Cardiac fibroblast (primary cell): ENCODE data around the gene CACNA1S.

Experiments
- DNase-seq, 2 donors: peaks; one replicate each; pipeline versions ENCODE4 v3.0.0 to v3.0.0-alpha.2; 2010; ENCODE audit warnings: low read depth in 2 of 2
- H3K4me3 ChIP-seq, 2 donors: replicated peaks in 1 of 2; 1 replicate in 1 of 2; 2 replicates in 1 of 2; pipeline ENCODE4 v1.5.1; 2011; ENCODE audit warnings: low read depth in 2 of 2, low read length in 2 of 2, mild to moderate bottlenecking in 2 of 2, moderate library complexity in 1 of 2
- TF ChIP-seq, protein P1 (sequence below): IDR thresholded peaks from one replicate; pipeline ENCODE4 v1.5.1; 2011; ENCODE audit warnings: low read depth, mild to moderate bottlenecking, low read length, inconsistent platforms

Gene CACNA1S

DNA sequence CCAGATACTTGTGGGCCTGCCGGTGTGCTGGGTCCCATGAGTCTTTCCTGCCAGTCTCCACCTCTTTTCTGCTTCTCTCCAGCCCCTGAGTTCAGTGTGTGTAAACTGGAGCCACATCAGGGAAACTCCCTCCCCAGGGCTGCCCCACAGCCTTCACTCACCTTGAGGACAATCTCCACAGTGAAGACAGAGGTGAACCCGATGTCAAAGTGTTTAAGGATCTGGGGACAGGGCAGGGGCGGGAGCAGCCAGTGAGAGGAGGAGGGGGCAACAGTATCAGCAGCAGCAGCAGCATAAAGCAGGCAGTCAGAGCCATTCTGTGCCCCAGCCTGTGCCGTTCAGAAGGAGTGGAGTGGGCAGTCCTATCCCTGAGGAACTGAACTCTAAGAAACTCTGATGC, 43.2 kb downstream of the CACNA1S start:
- TF ChIP-seq, protein P1, sequence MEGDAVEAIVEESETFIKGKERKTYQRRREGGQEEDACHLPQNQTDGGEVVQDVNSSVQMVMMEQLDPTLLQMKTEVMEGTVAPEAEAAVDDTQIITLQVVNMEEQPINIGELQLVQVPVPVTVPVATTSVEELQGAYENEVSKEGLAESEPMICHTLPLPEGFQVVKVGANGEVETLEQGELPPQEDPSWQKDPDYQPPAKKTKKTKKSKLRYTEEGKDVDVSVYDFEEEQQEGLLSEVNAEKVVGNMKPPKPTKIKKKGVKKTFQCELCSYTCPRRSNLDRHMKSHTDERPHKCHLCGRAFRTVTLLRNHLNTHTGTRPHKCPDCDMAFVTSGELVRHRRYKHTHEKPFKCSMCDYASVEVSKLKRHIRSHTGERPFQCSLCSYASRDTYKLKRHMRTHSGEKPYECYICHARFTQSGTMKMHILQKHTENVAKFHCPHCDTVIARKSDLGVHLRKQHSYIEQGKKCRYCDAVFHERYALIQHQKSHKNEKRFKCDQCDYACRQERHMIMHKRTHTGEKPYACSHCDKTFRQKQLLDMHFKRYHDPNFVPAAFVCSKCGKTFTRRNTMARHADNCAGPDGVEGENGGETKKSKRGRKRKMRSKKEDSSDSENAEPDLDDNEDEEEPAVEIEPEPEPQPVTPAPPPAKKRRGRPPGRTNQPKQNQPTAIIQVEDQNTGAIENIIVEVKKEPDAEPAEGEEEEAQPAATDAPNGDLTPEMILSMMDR, result no peak
- DNase-seq, result no peak
- H3K4me3 ChIP-seq, result no peak overlapping the region

DNA sequence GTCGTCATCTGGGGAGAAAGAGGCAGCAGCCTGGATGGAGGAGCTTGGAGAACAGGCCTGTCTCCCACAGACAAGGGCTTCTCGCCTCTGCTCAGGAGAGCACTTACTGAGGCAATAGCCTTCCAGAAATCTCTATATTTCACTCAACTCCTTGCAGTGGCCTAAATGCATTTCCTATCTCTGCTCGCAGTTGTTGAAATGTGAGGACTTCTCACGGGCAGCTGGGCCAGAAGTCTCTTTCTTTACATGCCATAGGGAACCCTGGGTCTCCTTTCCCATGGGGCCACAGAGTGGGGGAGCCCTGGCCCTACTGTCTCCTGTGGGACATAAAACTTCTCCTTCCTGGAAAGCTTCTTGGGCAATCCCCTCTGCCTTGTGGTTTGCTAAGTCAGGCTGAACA, 45.2 kb downstream of the CACNA1S start:
- H3K4me3 ChIP-seq, result no peak overlapping the region
- TF ChIP-seq, protein P1, result no peak
- DNase-seq, result no peak

DNA sequence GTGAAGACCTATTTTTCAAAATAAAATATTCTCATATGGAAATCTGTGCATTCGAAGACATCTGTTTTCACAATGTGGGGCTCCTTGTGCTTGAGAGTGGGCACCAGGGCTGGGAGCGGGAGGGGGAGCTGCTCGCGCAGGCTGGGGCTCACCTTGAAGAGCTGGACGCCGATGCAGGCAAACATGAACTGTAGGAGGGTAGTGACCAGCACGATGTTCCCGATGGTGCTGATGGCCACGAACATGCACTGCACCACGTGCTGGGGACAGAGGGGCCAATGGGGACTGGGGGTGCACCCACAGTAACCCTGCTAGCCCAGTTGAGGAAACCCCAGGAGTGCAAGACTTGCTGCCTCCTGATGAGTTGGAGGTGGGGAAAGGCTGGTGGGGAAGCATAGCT, 46.5 kb downstream of the CACNA1S start:
- TF ChIP-seq, protein P1, result no peak
- DNase-seq, result no peak
- no peak overlapping the region for H3K4me3 ChIP-seq

DNA sequence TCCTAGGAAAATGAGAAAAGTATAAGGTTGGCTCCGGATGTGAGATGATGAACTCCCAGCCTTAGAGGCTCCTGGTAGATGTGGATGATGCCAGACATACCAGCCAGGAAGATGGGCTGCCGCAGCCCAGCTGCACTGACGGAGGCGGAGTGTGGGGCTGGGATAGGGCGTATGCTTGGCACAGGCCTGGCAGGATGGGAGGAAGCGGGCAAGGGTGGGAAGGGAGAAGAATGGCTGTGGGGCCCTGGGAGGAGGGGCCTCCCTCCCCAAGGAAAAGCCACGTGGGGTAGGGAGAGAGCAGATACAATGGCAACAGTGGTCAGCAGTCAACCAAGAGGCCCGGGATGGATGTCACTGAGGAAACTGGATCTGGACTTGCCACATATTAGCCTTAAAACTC, 47.4 kb downstream of the CACNA1S start:
- H3K4me3 ChIP-seq, result no peak overlapping the region
- no peak for DNase-seq
- TF ChIP-seq, protein P1, result no peak

DNA sequence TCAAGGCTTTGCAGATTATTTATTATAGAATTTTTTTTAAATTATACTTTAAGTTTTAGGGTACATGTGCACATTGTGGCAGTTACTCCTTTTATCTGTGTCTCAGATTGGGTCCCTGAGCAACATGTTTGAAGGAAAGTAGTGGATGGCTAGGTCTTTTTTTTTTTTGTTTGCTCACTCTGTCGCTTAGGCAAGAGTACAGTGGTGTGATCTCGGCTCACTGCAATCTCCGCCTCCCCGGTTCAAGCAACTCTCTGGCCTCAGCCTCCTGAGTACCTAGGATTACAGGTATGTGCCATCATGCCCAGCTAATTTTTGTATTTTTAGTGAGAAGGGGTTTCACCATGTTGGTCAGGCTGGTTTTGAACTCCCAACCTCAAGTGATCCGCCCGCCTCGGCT, 49.1 kb downstream of the CACNA1S start:
- no peak overlapping the region for H3K4me3 ChIP-seq
- DNase-seq, result no peak
- TF ChIP-seq, protein P1, result no peak

DNA sequence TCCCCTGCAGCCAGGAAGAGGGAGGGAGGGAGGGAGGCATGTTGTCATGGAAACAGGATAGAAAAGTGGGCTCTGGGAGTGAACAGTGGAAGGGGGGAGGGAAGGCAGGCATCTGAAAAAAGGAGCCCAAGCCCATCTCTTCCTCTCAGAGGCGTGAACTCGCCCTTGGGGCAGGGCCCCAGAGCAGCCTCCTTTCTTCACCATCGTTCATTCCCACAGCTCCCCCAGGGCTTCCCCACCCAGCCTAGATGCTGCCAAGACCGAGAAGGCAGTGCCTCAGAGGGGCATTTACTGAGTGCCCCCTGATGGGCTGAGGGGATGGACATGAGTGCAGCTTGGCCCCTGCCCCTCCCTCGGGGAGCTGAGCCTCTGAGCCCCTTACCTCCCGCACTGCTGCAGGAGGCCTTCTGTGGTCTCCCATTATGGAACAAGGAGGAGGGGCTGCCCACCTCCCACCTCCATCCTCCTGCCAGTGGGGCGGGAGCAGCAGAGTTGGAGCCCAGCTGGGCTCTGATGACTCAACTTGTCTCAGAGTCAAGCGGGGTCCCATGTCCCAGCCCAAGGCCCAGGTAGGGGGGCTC, 49.6 kb downstream of the CACNA1S start:
- H3K4me3 ChIP-seq, result no peak overlapping the region
- TF ChIP-seq, protein P1, result no peak
- no peak for DNase-seq

DNA sequence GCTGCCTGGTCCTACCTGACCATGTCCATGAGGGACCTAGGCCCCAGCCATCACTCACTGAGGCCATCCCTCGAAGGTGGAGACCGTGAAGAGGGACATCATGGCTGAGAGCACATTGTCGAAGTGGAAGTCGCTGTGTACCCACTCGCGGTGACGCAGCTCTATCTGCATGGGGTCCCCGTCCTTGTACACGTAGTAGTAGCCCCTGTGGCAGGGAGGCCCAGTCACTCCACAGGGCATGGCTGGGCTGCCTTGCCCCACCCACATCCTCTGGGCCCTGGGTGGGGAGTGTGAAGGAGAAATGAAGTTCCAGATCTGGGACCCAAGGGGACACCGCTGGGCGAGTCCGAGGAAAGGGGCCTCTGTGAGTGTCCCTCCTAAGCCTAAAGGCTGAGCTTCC, 50.3 kb downstream of the CACNA1S start:
- DNase-seq, result no peak
- H3K4me3 ChIP-seq, result no peak overlapping the region
- TF ChIP-seq, protein P1, result no peak
